DND-41 (cell line): ENCODE data around the gene CCDC138.

ENCODE experiments used
- ATAC-seq: fragments of 200-7000 bp; cut with Tn5 transposase; 3 replicates; pipeline ENCODE4 v1.9.1; 2021; ENCODE audit warnings: low read depth; ENCODE audit not compliant: insufficient read depth
- DNase-seq: peaks from one replicate; pipeline ENCODE4 v3.0.0-alpha.2; 2020
- H2AFZ ChIP-seq: 2 replicates; pipeline ENCODE4 v1.6.0; 2012; ENCODE audit warnings: low read depth, low read length
- H3K27ac ChIP-seq: 2 replicates; pipeline ENCODE4 v1.5.1; 2012; ENCODE audit warnings: low read length, inconsistent platforms
- H3K27me3 ChIP-seq: fragments of 200-600 bp; sonication (generic); 2 replicates; pipeline ENCODE4 v1.6.0; 2012; ENCODE audit warnings: low read length, mild to moderate bottlenecking, inconsistent platforms; ENCODE audit not compliant: insufficient read depth, poor library complexity
- H3K36me3 ChIP-seq: 2 replicates; pipeline ENCODE4 v1.5.1; 2012; ENCODE audit warnings: low read length, inconsistent platforms; ENCODE audit not compliant: insufficient read depth
- H3K4me1 ChIP-seq: 2 replicates; pipeline ENCODE4 v1.5.1; 2012; ENCODE audit warnings: mild to moderate bottlenecking, low read length; ENCODE audit not compliant: insufficient read depth
- H3K4me2 ChIP-seq: 2 replicates; pipeline ENCODE4 v1.6.0; 2012; ENCODE audit warnings: mild to moderate bottlenecking, moderate library complexity, low read length, inconsistent platforms; ENCODE audit not compliant: insufficient read depth
- H3K4me3 ChIP-seq, 2 experiments: fragments of 200-600 bp in 1 of 2; shearing (Covaris generic) in 1 of 2; 2 replicates each; pipeline ENCODE4 v1.5.1; 2012 to 2016; ENCODE audit warnings: inconsistent platforms in 2 of 2, low read length in 2 of 2, mild to moderate bottlenecking in 2 of 2, low read depth in 1 of 2, moderate library complexity in 1 of 2
- H3K79me2 ChIP-seq: 2 replicates; pipeline ENCODE4 v1.6.0; 2012; ENCODE audit warnings: low read length, inconsistent platforms; ENCODE audit not compliant: insufficient read depth
- H3K9ac ChIP-seq: 2 replicates; pipeline ENCODE4 v1.6.0; 2012; ENCODE audit warnings: low read depth, mild to moderate bottlenecking, inconsistent platforms, low read length, moderate library complexity
- H3K9me3 ChIP-seq: 2 replicates; pipeline ENCODE4 v1.5.1; 2012; ENCODE audit warnings: low read length, moderate library complexity, mild to moderate bottlenecking, inconsistent platforms; ENCODE audit not compliant: insufficient read depth, severe bottlenecking
- H4K20me1 ChIP-seq: 2 replicates; pipeline ENCODE4 v1.6.0; 2012; ENCODE audit warnings: low read length; ENCODE audit not compliant: insufficient read depth
- CTCF ChIP-seq: IDR thresholded peaks from 2 replicates; pipeline ENCODE4 v1.5.1; 2012; ENCODE audit warnings: borderline replicate concordance, low read length, moderate library complexity, mild to moderate bottlenecking; ENCODE audit not compliant: poor library complexity, severe bottlenecking; ENCODE audit errors: extremely low read depth
- EZH2 ChIP-seq: IDR thresholded peaks from 3 replicates; pipeline ENCODE4 v1.6.1; 2012; ENCODE audit warnings: borderline replicate concordance, low read depth, mild to moderate bottlenecking, moderate library complexity, low read length, inconsistent platforms; ENCODE audit not compliant: severe bottlenecking

Gene CCDC138

GRCh38 chr2:108893277-108893676, 106.7 kb downstream of the CCDC138 start:
- Histone ChIP-seq H3K4me1 (no peaks in the 10 kb centered on the region), H3K36me3 (peaks cover 32% of the 10 kb centered on the region), H3K4me2 (no peak overlapping the region), H4K20me1 (no peaks in the 10 kb centered on the region), H3K9ac (no peak overlapping the region), H3K4me3 (no peak overlapping the region), H2AFZ (no peak overlapping the region), H3K9me3 (peaks cover 17% of the 10 kb centered on the region), H3K27ac (no peak overlapping the region), H3K27me3 (no peaks in the 10 kb centered on the region), H3K79me2 (no peaks in the 10 kb centered on the region)
- DNase-seq (no peak), ATAC-seq (no peak)
- TF ChIP-seq EZH2 (no peak), CTCF (no peak)

- H2AFZ ChIP-seq: no peak overlapping the region
- H3K27ac ChIP-seq: no peak overlapping the region
- H3K9me3 ChIP-seq: peaks cover 9% of the 10 kb centered on the region
- no peaks in the 10 kb centered on the region for H3K27me3 ChIP-seq
- H3K4me3 ChIP-seq: no peak overlapping the region
- H4K20me1 ChIP-seq: no peaks in the 10 kb centered on the region
- H3K4me1 ChIP-seq: no peaks in the 10 kb centered on the region
- H3K36me3 ChIP-seq: peaks cover 24% of the 10 kb centered on the region
- H3K79me2 ChIP-seq: no peaks in the 10 kb centered on the region
- H3K4me2 ChIP-seq: no peak overlapping the region
- ATAC-seq (no peak), DNase-seq (no peak)
- H3K9ac ChIP-seq: no peak overlapping the region
- no peak for TF ChIP-seq EZH2
- no peak for TF ChIP-seq CTCF
These were observed 108.2 kb downstream of the CCDC138 start for GRCh38 chr2:108894766-108895165.

- DNase-seq (no peak), ATAC-seq (0 out of 3 replicates have a peak, but pooled peaks have one; percentile 7)
- no peak overlapping the region for H2AFZ ChIP-seq
- H3K27ac ChIP-seq: no peak overlapping the region
- H4K20me1 ChIP-seq: no peaks in the 10 kb centered on the region
- no peak overlapping the region for H3K4me2 ChIP-seq
- no peaks in the 10 kb centered on the region for H3K79me2 ChIP-seq
- H3K4me1 ChIP-seq: no peaks in the 10 kb centered on the region
- H3K36me3 ChIP-seq: peaks cover 20% of the 10 kb centered on the region
- TF ChIP-seq EZH2: no peak
- TF ChIP-seq CTCF: no peak
- H3K4me3 ChIP-seq: no peak overlapping the region
- H3K27me3 ChIP-seq: no peaks in the 10 kb centered on the region
- peaks cover 5% of the 10 kb centered on the region for H3K9me3 ChIP-seq
- no peak overlapping the region for H3K9ac ChIP-seq
These were observed 108.6 kb downstream of the CCDC138 start for GRCh38 chr2:108895188-108895587.

- peaks cover 9% of the 10 kb centered on the region for H3K36me3 ChIP-seq
- no peaks in the 10 kb centered on the region for H4K20me1 ChIP-seq
- H2AFZ ChIP-seq: no peak overlapping the region
- DNase-seq: no peak
- no peaks in the 10 kb centered on the region for H3K27me3 ChIP-seq
- TF ChIP-seq EZH2 (no peak), CTCF (no peak)
- H3K4me1 ChIP-seq: no peaks in the 10 kb centered on the region
- peak; percentile 20; the same call in 2 of the 3 replicates for ATAC-seq
- no peak overlapping the region for H3K9ac ChIP-seq
- H3K4me2 ChIP-seq: no peak overlapping the region
- no peak overlapping the region for H3K4me3 ChIP-seq
- H3K9me3 ChIP-seq: no peaks in the 10 kb centered on the region
- H3K27ac ChIP-seq: no peak overlapping the region
- no peaks in the 10 kb centered on the region for H3K79me2 ChIP-seq
These were observed 110.2 kb downstream of the CCDC138 start for GRCh38 chr2:108896741-108897140.
